ENCODE data around the gene ATP1B1. TPM values are rescaled to one million over a fixed set of nuclear protein-coding genes. Genes with fewer than 3 reads are reported as not detected.

The ATP1B1 gene
- total RNA-seq, 2 experiments from 2014 or later: 2.9 to 3.3 TPM

GRCh38 chr1:169081503-169082123, 24.9 kb upstream of the ATP1B1 start:
- ChIA-PET CTCF (interaction anchor here (0.7 to 1.2 kb wide), 2 partner anchors 10 to 266 kb away, joined by 3 to 4 read pairs; no protein-coding TSS in a partner anchor), POLR2A (no interaction called here)
- no peaks in the 10 kb centered on the region for H3K9me3 Mint-ChIP-seq (ENCODE audit: low read depth)
- H3K36me3 Mint-ChIP-seq (ENCODE audit: low read depth): no peaks in the 10 kb centered on the region
- no peak overlapping the region for H3K4me3 Mint-ChIP-seq
- H3K27me3 Mint-ChIP-seq: no peaks in the 10 kb centered on the region
- H3K4me1 Mint-ChIP-seq: peaks cover 2% of the 10 kb centered on the region
- H3K27ac Mint-ChIP-seq: no peak overlapping the region
- intact Hi-C loops (cut with DNase I, micrococcal nuclease): no loop called here
- no peak for DNase-seq
- ATAC-seq: no peak

- no peak overlapping the region for H3K4me3 Mint-ChIP-seq
- CTCF ChIA-PET: interaction anchor here (0.6 to 0.9 kb wide), 2 partner anchors 26 to 64 kb away, joined by 3 read pairs; no protein-coding TSS in a partner anchor
- intact Hi-C loops (cut with DNase I, micrococcal nuclease): loop anchor here in 1 of 2 experiments (5.0 kb wide), 1 partner anchor 154 kb away; no protein-coding TSS in a partner anchor
- peaks cover 2% of the 10 kb centered on the region for H3K27me3 Mint-ChIP-seq
- no peaks in the 10 kb centered on the region for H3K36me3 Mint-ChIP-seq (ENCODE audit: low read depth)
- no peaks in the 10 kb centered on the region for H3K9me3 Mint-ChIP-seq (ENCODE audit: low read depth)
- POLR2A ChIA-PET: no interaction called here
- no peak overlapping the region for H3K27ac Mint-ChIP-seq
- DNase-seq (no peak), ATAC-seq (no peak)
- peaks cover 15% of the 10 kb centered on the region for H3K4me1 Mint-ChIP-seq
Measured at GRCh38 chr1:169085911-169086310, 20.6 kb upstream of the ATP1B1 start.

GRCh38 chr1:169086603-169087455, 19.7 kb upstream of the ATP1B1 start:
- no peaks in the 10 kb centered on the region for H3K9me3 Mint-ChIP-seq (ENCODE audit: low read depth)
- intact Hi-C loops (cut with DNase I, micrococcal nuclease): loop anchor here in 1 of 2 experiments (5.0 kb wide), 1 partner anchor 155 kb away; no protein-coding TSS in a partner anchor
- peak; percentile 13 for ATAC-seq
- DNase-seq: no peak
- POLR2A ChIA-PET: no interaction called here
- H3K4me1 Mint-ChIP-seq: peaks cover 15% of the 10 kb centered on the region
- no peak overlapping the region for H3K27ac Mint-ChIP-seq
- H3K27me3 Mint-ChIP-seq: peaks cover 2% of the 10 kb centered on the region
- H3K36me3 Mint-ChIP-seq (ENCODE audit: low read depth): no peaks in the 10 kb centered on the region
- H3K4me3 Mint-ChIP-seq: no peak overlapping the region
- CTCF ChIA-PET: interaction anchor here (0.6 to 0.9 kb wide), 3 partner anchors 16 to 25 kb away, joined by 3 to 4 read pairs (median 3); no protein-coding TSS in a partner anchor

- Mint-ChIP-seq H3K9me3 (ENCODE audit: low read depth) (no peaks in the 10 kb centered on the region), H3K27ac (no peak overlapping the region), H3K36me3 (ENCODE audit: low read depth) (no peaks in the 10 kb centered on the region), H3K4me3 (no peak overlapping the region), H3K4me1 (peaks cover 15% of the 10 kb centered on the region), H3K27me3 (peaks cover 2% of the 10 kb centered on the region)
- ChIA-PET CTCF (interaction anchor here (0.8 kb wide), 1 partner anchor 15 kb away, joined by 4 read pairs; no protein-coding TSS in a partner anchor), POLR2A (interaction anchor here (0.7 kb wide), 1 partner anchor 16 kb away, joined by 3 read pairs; no protein-coding TSS in a partner anchor)
- DNase-seq: no peak
- no peak for ATAC-seq
- intact Hi-C loops (cut with DNase I, micrococcal nuclease): loop anchor here in 1 of 2 experiments (5.0 kb wide), 1 partner anchor 156 kb away; no protein-coding TSS in a partner anchor
Measured at GRCh38 chr1:169087876-169088275, 18.6 kb upstream of the ATP1B1 start.

- DNase-seq (no peak), ATAC-seq (no peak)
- intact Hi-C loops (cut with DNase I, micrococcal nuclease): loop anchor here in 1 of 2 experiments (5.0 kb wide), 1 partner anchor 157 kb away; no protein-coding TSS in a partner anchor
- Mint-ChIP-seq H3K9me3 (ENCODE audit: low read depth) (no peaks in the 10 kb centered on the region), H3K27me3 (peaks cover 5% of the 10 kb centered on the region), H3K4me3 (no peak overlapping the region), H3K27ac (no peak overlapping the region), H3K36me3 (ENCODE audit: low read depth) (no peaks in the 10 kb centered on the region), H3K4me1 (peaks cover 15% of the 10 kb centered on the region)
- CTCF ChIA-PET: interaction anchor here (0.9 to 1.4 kb wide), 2 partner anchors 15 to 40 kb away, joined by 3 read pairs; no protein-coding TSS in a partner anchor
- POLR2A ChIA-PET: no interaction called here
Measured at GRCh38 chr1:169089776-169090175, 16.7 kb upstream of the ATP1B1 start.

- H3K4me1 Mint-ChIP-seq: peaks cover 15% of the 10 kb centered on the region
- CTCF ChIA-PET: interaction anchor here (0.6 to 1.4 kb wide), 4 partner anchors 14 to 938 kb away, joined by 3 to 4 read pairs (median 3); no protein-coding TSS in a partner anchor
- intact Hi-C loops (cut with DNase I, micrococcal nuclease): no loop called here
- H3K9me3 Mint-ChIP-seq (ENCODE audit: low read depth): no peaks in the 10 kb centered on the region
- DNase-seq (no peak), ATAC-seq (peak; percentile 55)
- H3K4me3 Mint-ChIP-seq: no peak overlapping the region
- no peaks in the 10 kb centered on the region for H3K36me3 Mint-ChIP-seq (ENCODE audit: low read depth)
- H3K27ac Mint-ChIP-seq: no peak overlapping the region
- POLR2A ChIA-PET: interaction anchor here (0.7 kb wide), 1 partner anchor 440 kb away, joined by 4 read pairs; no protein-coding TSS in a partner anchor
- peaks cover 5% of the 10 kb centered on the region for H3K27me3 Mint-ChIP-seq
Measured at GRCh38 chr1:169090308-169090899, 16.1 kb upstream of the ATP1B1 start.

GRCh38 chr1:169090900-169091311, 15.6 kb upstream of the ATP1B1 start:
- ChIA-PET CTCF (interaction anchor here (0.6 to 1.4 kb wide), 3 partner anchors 40 to 938 kb away, joined by 3 to 4 read pairs (median 3); no protein-coding TSS in a partner anchor), POLR2A (interaction anchor here (0.7 kb wide), 1 partner anchor 440 kb away, joined by 4 read pairs; no protein-coding TSS in a partner anchor)
- Mint-ChIP-seq H3K27ac (no peak overlapping the region), H3K27me3 (peaks cover 7% of the 10 kb centered on the region), H3K4me3 (no peak overlapping the region), H3K36me3 (ENCODE audit: low read depth) (no peaks in the 10 kb centered on the region), H3K4me1 (peaks cover 15% of the 10 kb centered on the region), H3K9me3 (ENCODE audit: low read depth) (no peaks in the 10 kb centered on the region)
- ATAC-seq (peak; percentile 37), DNase-seq (no peak)
- intact Hi-C loops (cut with DNase I, micrococcal nuclease): no loop called here

- Mint-ChIP-seq H3K27ac (no peak overlapping the region), H3K4me3 (no peak overlapping the region), H3K9me3 (ENCODE audit: low read depth) (no peaks in the 10 kb centered on the region), H3K4me1 (peaks cover 15% of the 10 kb centered on the region), H3K27me3 (peaks cover 7% of the 10 kb centered on the region), H3K36me3 (ENCODE audit: low read depth) (no peaks in the 10 kb centered on the region)
- DNase-seq (no peak), ATAC-seq (peak; percentile 27)
- CTCF ChIA-PET: interaction anchor here (0.8 to 1.0 kb wide), 2 partner anchors 16 to 40 kb away, joined by 3 to 4 read pairs; no protein-coding TSS in a partner anchor
- intact Hi-C loops (cut with DNase I, micrococcal nuclease): no loop called here
- POLR2A ChIA-PET: no interaction called here
Measured at GRCh38 chr1:169091480-169091941, 15.0 kb upstream of the ATP1B1 start.

GRCh38 chr1:169092399-169092798, 14.1 kb upstream of the ATP1B1 start:
- Mint-ChIP-seq H3K4me1 (peaks cover 6% of the 10 kb centered on the region), H3K4me3 (no peak overlapping the region), H3K9me3 (ENCODE audit: low read depth) (peaks cover 3% of the 10 kb centered on the region), H3K27ac (no peak overlapping the region), H3K36me3 (ENCODE audit: low read depth) (no peaks in the 10 kb centered on the region), H3K27me3 (peaks cover 7% of the 10 kb centered on the region)
- intact Hi-C loops (cut with DNase I, micrococcal nuclease): no loop called here
- ChIA-PET CTCF (interaction anchor here (0.5 to 1.0 kb wide), 2 partner anchors 15 to 156 kb away, joined by 3 to 5 read pairs; no protein-coding TSS in a partner anchor), POLR2A (no interaction called here)
- ATAC-seq (no peak), DNase-seq (no peak)

GRCh38 chr1:169094897-169095569, 11.5 kb upstream of the ATP1B1 start:
- intact Hi-C loops (cut with DNase I, micrococcal nuclease): no loop called here

More at GRCh38 chr1:169094897-169095569, 11.5 kb upstream of the ATP1B1 start:
- no peak overlapping the region for H3K27ac Mint-ChIP-seq
- H3K27me3 Mint-ChIP-seq: peaks cover 7% of the 10 kb centered on the region
- H3K4me3 Mint-ChIP-seq: no peak overlapping the region
- ChIA-PET CTCF (no interaction called here), POLR2A (no interaction called here)
- peaks cover 4% of the 10 kb centered on the region for H3K4me1 Mint-ChIP-seq
- no peak for ATAC-seq
- peaks cover 3% of the 10 kb centered on the region for H3K9me3 Mint-ChIP-seq (ENCODE audit: low read depth)
- no peak for DNase-seq
- H3K36me3 Mint-ChIP-seq (ENCODE audit: low read depth): no peaks in the 10 kb centered on the region
